Heart left ventricle (tissue), 13 donors: ENCODE measurements around the gene SNRNP40.

Experiments
- CTCF ChIP-seq, 12 donors: fragments of 200-600 bp; sonication (generic) in 4 of 12; IDR thresholded peaks; one replicate each; pipeline versions ENCODE4 v1.5.0 to v1.8.0; 2018 to 2022; ENCODE audit warnings: antibody characterized with exemption in 12 of 12, mild to moderate bottlenecking in 5 of 12
- POLR2A ChIP-seq, 2 donors: fragments of 450-650 bp; IDR thresholded peaks; one replicate each; pipeline ENCODE4 v1.6.1; 2017; ENCODE audit warnings: antibody characterized with exemption in 2 of 2, mild to moderate bottlenecking in 2 of 2, moderate library complexity in 2 of 2
- donor health status: ischemic (EF 13 %, LVEDD 7.1; RV severe dilation, severe dysfunction).
- donor health status: DM: no; HTN: yes; CAD: no.
- donor health status: DM: no; HTN: no; CAD: no.
- donor health status: ischemic (EF 25% LVEDD 6.9; RV normal size, moderate dysfunction).
- donor health status: ischemic (EF 25% LVEDD 5.7; RV mildly dilated, moderate dysfunction).
- donor health status: ischemic (EF 35%, LVEDD 5.7; RV mildly dilated, moderate dysfunction).
- donor health status: nonischemic (EF 11% LVEDD 7.7; RV severe dilation, severe dysfunction).
- donor health status: DM: yes; HTN: yes; CAD: no.
- donor health status: PGD.
- donor health status: ischemic (EF 29% LVEDD 5.4; RV normal size, mild dysfunction).
- donor health status: nonischemic (EF 23%, LVEDD 6.1; RV moderate dilation, normal function).

- TF ChIP-seq CTCF (IDR thresholded peaks at IDR 0.05) (no peak), POLR2A (IDR thresholded peaks at IDR 0.05) (no peak)
These were observed 75.5 kb downstream of the SNRNP40 start for GRCh38 chr1:31221072-31221471.
